Smooth muscle cell (in vitro differentiated cells): ENCODE data around the gene ATP2B2. TPM values are rescaled to one million over a fixed set of nuclear protein-coding genes. Genes with fewer than 3 reads are reported as not detected.
A peak's percentile ranks its signal among the peaks of the same experiment; 100 is the strongest.

ENCODE experiments used
- DNase-seq: peaks from one replicate; lab custom pipeline; 2025; ENCODE audit not compliant: unreplicated experiment; lab: John Stamatoyannopoulos, UW
- H2AFZ ChIP-seq: fragments of 200-600 bp; sonication (generic); 2 replicates; pipeline ENCODE4 v1.6.0; 2016; ENCODE audit warnings: antibody characterized with exemption, low read depth, mild to moderate bottlenecking
- H3F3A ChIP-seq: fragments of 200-600 bp; sonication (generic); 2 replicates; pipeline ENCODE4 v1.6.0; 2017; ENCODE audit warnings: antibody characterized with exemption, low read depth
- H3K27ac ChIP-seq: fragments of 200-600 bp; sonication (generic); 2 replicates; pipeline ENCODE4 v1.5.1; 2016; ENCODE audit warnings: low read depth, mild to moderate bottlenecking
- H3K27me3 ChIP-seq: fragments of 200-600 bp; sonication (generic); 2 replicates; pipeline ENCODE4 v1.6.1; 2016; ENCODE audit warnings: low read depth, mild to moderate bottlenecking
- H3K36me3 ChIP-seq: fragments of 200-600 bp; sonication (generic); 2 replicates; pipeline ENCODE4 v1.5.1; 2016; ENCODE audit warnings: low read depth
- H3K4me1 ChIP-seq: fragments of 200-600 bp; sonication (generic); 2 replicates; pipeline ENCODE4 v1.5.1; 2016; ENCODE audit warnings: low read depth
- H3K4me2 ChIP-seq: fragments of 200-600 bp; sonication (generic); 2 replicates; pipeline ENCODE4 v1.6.0; 2016; ENCODE audit warnings: mild to moderate bottlenecking
- H3K4me3 ChIP-seq: fragments of 200-600 bp; sonication (generic); 2 replicates; pipeline ENCODE4 v1.5.1; 2016; ENCODE audit warnings: mild to moderate bottlenecking
- H3K79me2 ChIP-seq: fragments of 200-600 bp; sonication (generic); 2 replicates; pipeline ENCODE4 v1.6.0; 2016; ENCODE audit warnings: low read depth, mild to moderate bottlenecking
- H3K9ac ChIP-seq: fragments of 200-600 bp; sonication (generic); 2 replicates; pipeline ENCODE4 v1.6.0; 2016; ENCODE audit warnings: low read depth
- H3K9me3 ChIP-seq: fragments of 200-600 bp; sonication (generic); replicated peaks from 2 replicates; pipeline ENCODE4 v1.5.1; 2016; ENCODE audit warnings: low read depth
- H4K20me1 ChIP-seq: fragments of 200-600 bp; sonication (generic); 2 replicates; pipeline ENCODE4 v1.6.0; 2016; ENCODE audit warnings: low read depth
- CTCF ChIP-seq: fragments of 200-600 bp; sonication (generic); IDR thresholded peaks from 2 replicates; pipeline ENCODE4 v1.5.1; 2017; ENCODE audit warnings: borderline replicate concordance, mild to moderate bottlenecking, antibody characterized with exemption; ENCODE audit not compliant: insufficient read depth, poor library complexity, severe bottlenecking
- WGBS: methylation state at CpG from one replicate; pipeline ENCODE4 v1.1.7; 2016; ENCODE audit warnings: low lambda C conversion rate; 5-methylcytosine and 5-hydroxymethylcytosine counted together
- polyA plus RNA-seq: library from polyadenylated mRNA; unstranded; fragments of >200 nt; fragmentation: Nextera tagmentation; extraction: Ambion mirVana; gene quantifications from 2 replicates; pipeline ENCODE4 v1.2.1, GENCODE V29; 2016
- total RNA-seq: library from RNA; depleted of rRNA; stranded (reverse); fragments of >200 nt; gene quantifications from 2 replicates; pipeline ENCODE4 v1.2.3, GENCODE V29; 2014

The ATP2B2 gene
- total and polyA plus RNA-seq, 2 experiments from 2014 or later: not detected

- H3K79me2 ChIP-seq: peaks cover 37% of the 10 kb centered on the region
- no peak overlapping the region for H3K9ac ChIP-seq
- H3K27ac ChIP-seq: peak overlapping the region; percentile 97
- H3K9me3 ChIP-seq: no peaks in the 10 kb centered on the region
- 95% methylated on average over 8 of the region's 8 CpGs for WGBS
- peak overlapping the region; percentile 71 for H3K4me2 ChIP-seq
- peaks cover 27% of the 10 kb centered on the region for H4K20me1 ChIP-seq
- peaks cover 21% of the 10 kb centered on the region for H3K27me3 ChIP-seq
- H2AFZ ChIP-seq: peak overlapping the region; percentile 46
- TF ChIP-seq CTCF: no peak
- peaks cover 4% of the 10 kb centered on the region for H3K4me1 ChIP-seq
- H3K36me3 ChIP-seq: peaks cover 6% of the 10 kb centered on the region
- H3K4me3 ChIP-seq: no peak overlapping the region
- DNase-seq: no peak
- H3F3A ChIP-seq: no peaks in the 10 kb centered on the region
These were observed 183.6 kb downstream of the ATP2B2 start for GRCh38 chr3:10321630-10322351.

GRCh38 chr3:10320320-10320677 is 185.1 kb downstream of the ATP2B2 start:
- Histone ChIP-seq H3K36me3 (peaks cover 6% of the 10 kb centered on the region), H3F3A (no peaks in the 10 kb centered on the region), H3K9ac (peak overlapping the region; percentile 100), H3K4me1 (peaks cover 4% of the 10 kb centered on the region), H4K20me1 (peaks cover 41% of the 10 kb centered on the region), H3K4me3 (peak overlapping the region; percentile 96), H3K79me2 (peaks cover 48% of the 10 kb centered on the region), H2AFZ (no peak overlapping the region), H3K27ac (peak overlapping the region; percentile 97), H3K27me3 (peaks cover 6% of the 10 kb centered on the region), H3K4me2 (peak overlapping the region; percentile 96), H3K9me3 (no peaks in the 10 kb centered on the region)
- under 1% methylated on average over 9 of the region's 9 CpGs for WGBS
- DNase-seq: no peak
- TF ChIP-seq CTCF: no peak

GRCh38 chr3:10319804-10320203 is 185.6 kb downstream of the ATP2B2 start:
- H3K4me3 ChIP-seq: peak overlapping the region; percentile 96
- H3K27ac ChIP-seq: peak overlapping the region; percentile 97
- H3K9ac ChIP-seq: peak overlapping the region; percentile 100
- WGBS: 0% methylated on average over 1 of the region's 3 CpGs
- H3K27me3 ChIP-seq: peaks cover 1% of the 10 kb centered on the region
- H3K79me2 ChIP-seq: peaks cover 50% of the 10 kb centered on the region
- peak overlapping the region; percentile 96 for H3K4me2 ChIP-seq
- no peak for DNase-seq
- peaks cover 1% of the 10 kb centered on the region for H3F3A ChIP-seq
- H4K20me1 ChIP-seq: peaks cover 45% of the 10 kb centered on the region
- H3K36me3 ChIP-seq: peaks cover 9% of the 10 kb centered on the region
- peaks cover 4% of the 10 kb centered on the region for H3K4me1 ChIP-seq
- TF ChIP-seq CTCF: no peak
- H2AFZ ChIP-seq: no peak overlapping the region
- H3K9me3 ChIP-seq: no peaks in the 10 kb centered on the region

- 83% methylated on average over 6 of the region's 6 CpGs for WGBS
- peaks cover 4% of the 10 kb centered on the region for H3K4me1 ChIP-seq
- no peak overlapping the region for H2AFZ ChIP-seq
- peaks cover 50% of the 10 kb centered on the region for H4K20me1 ChIP-seq
- no peak overlapping the region for H3K27ac ChIP-seq
- no peak for TF ChIP-seq CTCF
- H3K9ac ChIP-seq: peak overlapping the region; percentile 21
- DNase-seq: no peak
- H3K4me3 ChIP-seq: peak overlapping the region; percentile 96
- H3K36me3 ChIP-seq: peaks cover 14% of the 10 kb centered on the region
- peak overlapping the region; percentile 96 for H3K4me2 ChIP-seq
- no peaks in the 10 kb centered on the region for H3K9me3 ChIP-seq
- H3F3A ChIP-seq: peaks cover 6% of the 10 kb centered on the region
- H3K27me3 ChIP-seq: no peaks in the 10 kb centered on the region
- peaks cover 56% of the 10 kb centered on the region for H3K79me2 ChIP-seq
These were observed 186.1 kb downstream of the ATP2B2 start for GRCh38 chr3:10319251-10319650.
